Hepatocyte (in vitro differentiated cells): ENCODE measurements around the gene TARS1.

Source experiments
- CTCF ChIP-seq: fragments of 200-600 bp; sonication (generic); IDR thresholded peaks from 2 replicates; pipeline ENCODE4 v1.5.1; 2016; ENCODE audit warnings: antibody characterized with exemption, mild to moderate bottlenecking; ENCODE audit not compliant: poor library complexity
- EZH2 ChIP-seq: fragments of 200-600 bp; sonication (generic); IDR thresholded peaks from 2 replicates; pipeline ENCODE4 v1.6.1; 2016; ENCODE audit warnings: antibody characterized with exemption, mild to moderate bottlenecking, borderline replicate concordance
- EZH2phosphoT487 ChIP-seq: fragments of 200-600 bp; sonication (generic); IDR thresholded peaks from one replicate; pipeline ENCODE4 v1.6.1; 2018; ENCODE audit warnings: antibody characterized with exemption, mild to moderate bottlenecking, low read depth, moderate library complexity; ENCODE audit not compliant: unreplicated experiment, severe bottlenecking

GRCh38 chr5:33472805-33473409, 32.1 kb downstream of the TARS1 start:
- TF ChIP-seq CTCF (no peak), EZH2phosphoT487 (no peak), EZH2 (no peak)
